ENCODE measurements around the gene SIPA1L3. TPM values are rescaled to one million over a fixed set of nuclear protein-coding genes. Genes with fewer than 3 reads are reported as not detected.
A peak's percentile ranks its signal among the peaks of the same experiment; 100 is the strongest.

SIPA1L3 gene
- total and polyA plus RNA-seq, 10 of the 15 experiments (the other 5 are each of a cell fraction or from before 2014, with no cell fraction given): 0.24 to 66.2 (median 19.1) TPM

- TF ChIP-seq ZBTB11 (CRISPR knock-in tag; IDR thresholded peaks at IDR 0.05): no peak
- no peak for TF ChIP-seq KLF5 (IDR thresholded peaks at IDR 0.05; ENCODE audit: partially characterized antibody)
- no peak for TF ChIP-seq SMAD5 (IDR thresholded peaks at IDR 0.05; ENCODE audit: low read depth)
- TF ChIP-seq RB1 (IDR thresholded peaks at IDR 0.05; ENCODE audit: borderline replicate concordance): peak; percentile 57; the same call in 1 of the 2 replicates
- no peak for TF ChIP-seq POLR2AphosphoS5 (IDR thresholded peaks at IDR 0.05; ENCODE audit: low read length)
- TF ChIP-seq MYB (IDR thresholded peaks at IDR 0.05; ENCODE audit: borderline replicate concordance, low read depth, low read length): peak; percentile 65; the same call in 1 of the 2 replicates
- peak in 1 of 2 experiments; percentile 56; a peak in 1 of 3 replicates for TF ChIP-seq EGR1 (IDR thresholded peaks at IDR 0.05; ENCODE audit: borderline replicate concordance in 1 of 2, low read depth in 2 of 2, low read length in 2 of 2)
- TF ChIP-seq SUPT20H (IDR thresholded peaks at IDR 0.05; ENCODE audit: borderline replicate concordance, control insufficient read depth, low read depth, low read length): no peak
- peak; percentile 97 for TF ChIP-seq SIX5 (IDR thresholded peaks at IDR 0.05; ENCODE audit: low read depth, low read length, severe bottlenecking)
- TF ChIP-seq, protein P1, sequence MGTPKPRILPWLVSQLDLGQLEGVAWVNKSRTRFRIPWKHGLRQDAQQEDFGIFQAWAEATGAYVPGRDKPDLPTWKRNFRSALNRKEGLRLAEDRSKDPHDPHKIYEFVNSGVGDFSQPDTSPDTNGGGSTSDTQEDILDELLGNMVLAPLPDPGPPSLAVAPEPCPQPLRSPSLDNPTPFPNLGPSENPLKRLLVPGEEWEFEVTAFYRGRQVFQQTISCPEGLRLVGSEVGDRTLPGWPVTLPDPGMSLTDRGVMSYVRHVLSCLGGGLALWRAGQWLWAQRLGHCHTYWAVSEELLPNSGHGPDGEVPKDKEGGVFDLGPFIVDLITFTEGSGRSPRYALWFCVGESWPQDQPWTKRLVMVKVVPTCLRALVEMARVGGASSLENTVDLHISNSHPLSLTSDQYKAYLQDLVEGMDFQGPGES (IDR thresholded peaks at IDR 0.05): no peak
- no peak for TF ChIP-seq CEBPB (IDR thresholded peaks at IDR 0.05; ENCODE audit: borderline replicate concordance in 1 of 2, low read depth in 2 of 2, low read length in 2 of 2)
- peak; percentile 98 for TF ChIP-seq HCFC1 (IDR thresholded peaks at IDR 0.05; ENCODE audit: low read length)
- peak; percentile 91 for TF ChIP-seq LARP7 (IDR thresholded peaks at IDR 0.05)
- TF ChIP-seq RUNX3 (IDR thresholded peaks at IDR 0.05; ENCODE audit: low read length): no peak; the same call in 1 of the 2 replicates
- TF ChIP-seq, protein P2, sequence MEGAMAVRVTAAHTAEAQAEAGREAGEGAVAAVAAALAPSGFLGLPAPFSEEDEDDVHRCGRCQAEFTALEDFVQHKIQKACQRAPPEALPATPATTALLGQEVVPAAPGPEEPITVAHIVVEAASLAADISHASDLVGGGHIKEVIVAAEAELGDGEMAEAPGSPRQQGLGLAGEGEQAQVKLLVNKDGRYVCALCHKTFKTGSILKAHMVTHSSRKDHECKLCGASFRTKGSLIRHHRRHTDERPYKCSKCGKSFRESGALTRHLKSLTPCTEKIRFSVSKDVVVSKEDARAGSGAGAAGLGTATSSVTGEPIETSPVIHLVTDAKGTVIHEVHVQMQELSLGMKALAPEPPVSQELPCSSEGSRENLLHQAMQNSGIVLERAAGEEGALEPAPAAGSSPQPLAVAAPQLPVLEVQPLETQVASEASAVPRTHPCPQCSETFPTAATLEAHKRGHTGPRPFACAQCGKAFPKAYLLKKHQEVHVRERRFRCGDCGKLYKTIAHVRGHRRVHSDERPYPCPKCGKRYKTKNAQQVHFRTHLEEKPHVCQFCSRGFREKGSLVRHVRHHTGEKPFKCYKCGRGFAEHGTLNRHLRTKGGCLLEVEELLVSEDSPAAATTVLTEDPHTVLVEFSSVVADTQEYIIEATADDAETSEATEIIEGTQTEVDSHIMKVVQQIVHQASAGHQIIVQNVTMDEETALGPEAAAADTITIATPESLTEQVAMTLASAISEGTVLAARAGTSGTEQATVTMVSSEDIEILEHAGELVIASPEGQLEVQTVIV (IDR thresholded peaks at IDR 0.05; ENCODE audit: borderline replicate concordance, partially characterized antibody): peak; percentile 24
- no peak for TF ChIP-seq FOS (IDR thresholded peaks at IDR 0.05; ENCODE audit: borderline replicate concordance, extremely low read depth, insufficient read length)
- TF ChIP-seq, protein P3, sequence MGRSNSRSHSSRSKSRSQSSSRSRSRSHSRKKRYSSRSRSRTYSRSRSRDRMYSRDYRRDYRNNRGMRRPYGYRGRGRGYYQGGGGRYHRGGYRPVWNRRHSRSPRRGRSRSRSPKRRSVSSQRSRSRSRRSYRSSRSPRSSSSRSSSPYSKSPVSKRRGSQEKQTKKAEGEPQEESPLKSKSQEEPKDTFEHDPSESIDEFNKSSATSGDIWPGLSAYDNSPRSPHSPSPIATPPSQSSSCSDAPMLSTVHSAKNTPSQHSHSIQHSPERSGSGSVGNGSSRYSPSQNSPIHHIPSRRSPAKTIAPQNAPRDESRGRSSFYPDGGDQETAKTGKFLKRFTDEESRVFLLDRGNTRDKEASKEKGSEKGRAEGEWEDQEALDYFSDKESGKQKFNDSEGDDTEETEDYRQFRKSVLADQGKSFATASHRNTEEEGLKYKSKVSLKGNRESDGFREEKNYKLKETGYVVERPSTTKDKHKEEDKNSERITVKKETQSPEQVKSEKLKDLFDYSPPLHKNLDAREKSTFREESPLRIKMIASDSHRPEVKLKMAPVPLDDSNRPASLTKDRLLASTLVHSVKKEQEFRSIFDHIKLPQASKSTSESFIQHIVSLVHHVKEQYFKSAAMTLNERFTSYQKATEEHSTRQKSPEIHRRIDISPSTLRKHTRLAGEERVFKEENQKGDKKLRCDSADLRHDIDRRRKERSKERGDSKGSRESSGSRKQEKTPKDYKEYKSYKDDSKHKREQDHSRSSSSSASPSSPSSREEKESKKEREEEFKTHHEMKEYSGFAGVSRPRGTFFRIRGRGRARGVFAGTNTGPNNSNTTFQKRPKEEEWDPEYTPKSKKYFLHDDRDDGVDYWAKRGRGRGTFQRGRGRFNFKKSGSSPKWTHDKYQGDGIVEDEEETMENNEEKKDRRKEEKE (IDR thresholded peaks at IDR 0.05): no peak
- peak; percentile 4 for TF ChIP-seq MEF2B (IDR thresholded peaks at IDR 0.05; ENCODE audit: partially characterized antibody, poor library complexity, severe bottlenecking)
- peak; percentile 80; the same call in 1 of the 2 replicates for TF ChIP-seq NR2F1 (conservative IDR thresholded peaks at IDR 0.05)
Observed at GRCh38 chr19:37906869-37907734, at the start of gene SIPA1L3 (continued).

All from GM12878 (cell line).